Upper lobe of left lung (tissue), 4 donors: ENCODE data around the gene ZKSCAN4.

Experiments
- POLR2A ChIP-seq, 4 donors: fragments of 450-650 bp; IDR thresholded peaks; one replicate each; pipeline ENCODE4 v1.5.1; 2016 to 2017; ENCODE audit warnings: antibody characterized with exemption in 4 of 4, mild to moderate bottlenecking in 2 of 4
- POLR2AphosphoS5 ChIP-seq, 2 donors: sonication (generic); formaldehyde crosslinking; IDR thresholded peaks; one replicate each; pipeline ENCODE4 v1.5.1; 2017; ENCODE audit warnings: antibody characterized with exemption in 2 of 2
- TF ChIP-seq, protein P1 (sequence below), 6 experiments: fragments of 450-650 bp in 4 of 6; fragments of 200-600 bp in 2 of 6; sonication (generic) in 2 of 6; IDR thresholded peaks; one replicate each; pipeline ENCODE4 v1.5.1; 2016 to 2019; ENCODE audit warnings: antibody characterized with exemption in 6 of 6

GRCh38 chr6:28245206-28245941 is 6.7 kb downstream of the ZKSCAN4 start:
- TF ChIP-seq POLR2A (IDR thresholded peaks at IDR 0.05) (no peak), POLR2AphosphoS5 (IDR thresholded peaks at IDR 0.05) (no peak)
- TF ChIP-seq, protein P1, sequence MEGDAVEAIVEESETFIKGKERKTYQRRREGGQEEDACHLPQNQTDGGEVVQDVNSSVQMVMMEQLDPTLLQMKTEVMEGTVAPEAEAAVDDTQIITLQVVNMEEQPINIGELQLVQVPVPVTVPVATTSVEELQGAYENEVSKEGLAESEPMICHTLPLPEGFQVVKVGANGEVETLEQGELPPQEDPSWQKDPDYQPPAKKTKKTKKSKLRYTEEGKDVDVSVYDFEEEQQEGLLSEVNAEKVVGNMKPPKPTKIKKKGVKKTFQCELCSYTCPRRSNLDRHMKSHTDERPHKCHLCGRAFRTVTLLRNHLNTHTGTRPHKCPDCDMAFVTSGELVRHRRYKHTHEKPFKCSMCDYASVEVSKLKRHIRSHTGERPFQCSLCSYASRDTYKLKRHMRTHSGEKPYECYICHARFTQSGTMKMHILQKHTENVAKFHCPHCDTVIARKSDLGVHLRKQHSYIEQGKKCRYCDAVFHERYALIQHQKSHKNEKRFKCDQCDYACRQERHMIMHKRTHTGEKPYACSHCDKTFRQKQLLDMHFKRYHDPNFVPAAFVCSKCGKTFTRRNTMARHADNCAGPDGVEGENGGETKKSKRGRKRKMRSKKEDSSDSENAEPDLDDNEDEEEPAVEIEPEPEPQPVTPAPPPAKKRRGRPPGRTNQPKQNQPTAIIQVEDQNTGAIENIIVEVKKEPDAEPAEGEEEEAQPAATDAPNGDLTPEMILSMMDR (IDR thresholded peaks at IDR 0.05) = no peak
